C4-2B (cell line): ENCODE measurements around the gene DENND1C.

Experiments
- CTCF ChIP-seq: fragments of 450-650 bp; conservative IDR thresholded peaks from 2 replicates; pipeline ENCODE4 v1.5.1; 2017; ENCODE audit warnings: mild to moderate bottlenecking
- ZFX ChIP-seq: fragments of 450-650 bp; IDR thresholded peaks from 2 replicates; pipeline ENCODE4 v1.6.1; 2017

- TF ChIP-seq CTCF = no peak
- TF ChIP-seq ZFX = no peak
Observed at GRCh38 chr19:6478815-6479214, 2.8 kb downstream of the DENND1C start.
